GM21825 (cell line): Measurements from ENCODE around the gene DHRS3.

Experiments
- ATAC-seq: cut with Tn5 transposase; IDR thresholded peaks from one replicate; pipeline ENCODE4 v1.9.1; 2021; ENCODE audit warnings: mild to moderate bottlenecking, moderate library complexity; ENCODE audit not compliant: unreplicated experiment

Gene DHRS3

DNA sequence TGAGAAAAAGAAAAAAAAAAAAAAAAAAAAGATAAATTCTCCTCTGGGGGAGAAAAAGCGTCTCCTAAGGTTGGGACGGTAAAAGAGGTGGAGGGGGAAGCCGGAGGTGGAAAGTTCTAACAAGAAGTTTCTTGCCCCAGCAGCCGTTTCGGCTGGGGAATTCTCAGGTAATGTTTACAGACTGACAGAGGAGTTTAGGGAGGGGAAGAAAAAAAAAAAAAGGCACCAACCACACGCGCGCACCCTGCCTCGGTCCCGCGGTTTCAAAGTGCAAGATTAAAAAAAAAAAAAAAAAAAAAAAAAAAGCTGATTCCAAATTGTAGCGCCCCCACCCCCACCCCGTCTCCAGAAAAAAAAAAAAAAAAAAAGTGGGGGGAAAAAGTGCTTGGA lies 504 bp downstream of the DHRS3 start:
- ATAC-seq: no peak

DNA sequence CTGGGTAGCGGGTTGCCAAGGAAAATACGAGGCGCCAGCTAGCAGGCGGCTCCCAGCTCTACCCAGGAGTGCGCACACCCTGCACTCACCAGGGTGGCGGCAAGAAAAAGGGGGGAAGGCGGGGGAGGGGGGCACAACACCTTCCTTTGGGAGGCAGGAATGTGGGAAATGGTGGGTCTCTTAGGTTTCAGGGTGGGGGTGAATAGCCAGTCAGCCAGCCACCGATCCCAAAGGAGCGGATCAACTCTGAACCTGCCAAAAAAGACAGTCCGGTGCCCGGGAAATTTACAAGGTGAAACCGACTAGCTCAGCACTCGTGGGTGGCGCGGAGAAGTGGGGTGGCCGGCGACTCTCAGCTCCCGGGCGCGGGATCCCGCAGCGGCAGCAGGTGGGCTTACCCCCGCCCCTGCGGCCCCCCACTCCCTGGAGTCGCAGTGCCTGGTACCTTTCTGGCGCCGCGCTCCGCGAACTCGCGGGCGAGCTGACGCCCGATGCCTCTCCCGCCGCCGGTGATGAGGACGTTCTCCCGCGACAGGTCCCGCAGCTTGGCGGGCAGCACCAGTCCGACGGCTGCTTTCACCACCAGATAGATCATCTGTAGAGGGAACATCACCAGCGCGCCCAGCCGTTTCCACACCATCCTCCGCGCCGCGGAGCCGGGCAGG lies 1.2 kb downstream of the DHRS3 start:
- no peak for ATAC-seq

DNA sequence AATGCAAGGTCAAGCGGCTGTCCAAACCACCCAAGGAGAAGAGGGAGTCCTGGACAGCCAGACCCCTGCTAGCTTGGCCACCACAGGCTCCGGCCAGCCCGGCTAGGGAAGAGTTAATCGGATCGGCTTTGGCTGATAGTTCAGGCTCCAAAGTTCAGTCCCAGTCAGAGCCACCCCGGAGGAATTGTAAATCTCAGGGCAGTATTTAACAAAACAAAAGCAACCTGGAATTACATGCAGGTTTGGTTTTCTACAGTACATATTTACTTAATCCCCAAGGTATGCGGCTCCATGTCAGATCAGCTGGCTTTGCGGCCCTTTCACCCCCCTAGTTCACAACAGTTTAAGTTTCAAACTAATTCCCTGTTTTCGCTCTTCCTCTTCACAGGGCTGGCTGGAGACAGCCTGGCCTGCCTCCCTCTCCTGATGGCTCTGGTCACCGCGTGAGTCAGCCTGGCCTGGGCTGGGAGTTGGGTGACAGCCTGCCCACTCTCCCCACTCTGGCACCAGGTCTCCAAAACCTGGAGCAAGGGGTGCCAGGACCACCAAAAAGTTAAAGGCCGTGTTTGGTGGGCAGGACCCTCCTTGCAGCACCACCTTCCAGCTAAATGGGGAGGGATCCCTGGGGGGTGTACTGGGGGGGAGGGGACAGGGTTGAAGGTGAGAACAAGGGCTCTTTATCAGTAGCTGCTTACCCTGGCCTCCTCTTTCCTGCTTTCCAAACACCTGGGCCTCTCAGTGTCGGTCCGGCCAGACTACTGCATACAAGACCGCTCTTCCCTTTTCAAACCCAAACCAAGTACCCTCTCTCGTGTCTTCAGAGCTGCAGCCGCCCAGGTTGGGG lies 1.9 kb downstream of the DHRS3 start:
- ATAC-seq: no peak

DNA sequence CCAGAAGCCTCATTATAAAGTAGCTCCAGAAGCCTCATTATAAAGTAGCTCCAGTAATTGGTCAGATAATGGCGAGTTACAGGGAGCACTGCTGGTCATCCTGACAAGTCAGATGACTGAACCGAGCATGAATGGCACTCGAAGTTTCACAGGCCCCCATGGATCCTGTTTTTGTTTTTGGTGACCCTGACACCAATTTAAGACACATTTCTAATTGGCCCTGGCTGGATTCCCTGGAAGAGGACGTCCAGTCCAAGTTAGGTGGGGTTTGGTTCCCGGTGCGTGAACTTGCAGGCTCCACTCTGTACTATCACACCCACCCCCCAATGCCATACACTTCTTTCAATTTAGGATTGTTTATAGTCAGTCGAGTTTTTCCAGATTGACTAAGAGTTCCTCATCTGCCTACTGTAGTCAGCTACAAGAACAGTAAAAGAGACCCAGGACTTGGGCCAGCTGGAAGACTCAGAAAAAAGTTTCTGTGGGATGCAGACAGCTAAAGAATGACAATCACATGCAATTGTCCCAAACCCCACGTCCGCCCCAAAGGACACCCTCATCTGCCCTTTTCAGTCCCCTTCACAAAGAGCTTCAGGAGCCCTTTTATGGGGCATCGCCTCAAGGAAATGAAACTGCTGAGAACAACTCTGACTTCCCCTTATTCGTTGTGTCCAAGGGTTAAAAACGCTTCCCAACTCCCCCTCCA lies 2.7 kb downstream of the DHRS3 start:
- ATAC-seq: no peak

DNA sequence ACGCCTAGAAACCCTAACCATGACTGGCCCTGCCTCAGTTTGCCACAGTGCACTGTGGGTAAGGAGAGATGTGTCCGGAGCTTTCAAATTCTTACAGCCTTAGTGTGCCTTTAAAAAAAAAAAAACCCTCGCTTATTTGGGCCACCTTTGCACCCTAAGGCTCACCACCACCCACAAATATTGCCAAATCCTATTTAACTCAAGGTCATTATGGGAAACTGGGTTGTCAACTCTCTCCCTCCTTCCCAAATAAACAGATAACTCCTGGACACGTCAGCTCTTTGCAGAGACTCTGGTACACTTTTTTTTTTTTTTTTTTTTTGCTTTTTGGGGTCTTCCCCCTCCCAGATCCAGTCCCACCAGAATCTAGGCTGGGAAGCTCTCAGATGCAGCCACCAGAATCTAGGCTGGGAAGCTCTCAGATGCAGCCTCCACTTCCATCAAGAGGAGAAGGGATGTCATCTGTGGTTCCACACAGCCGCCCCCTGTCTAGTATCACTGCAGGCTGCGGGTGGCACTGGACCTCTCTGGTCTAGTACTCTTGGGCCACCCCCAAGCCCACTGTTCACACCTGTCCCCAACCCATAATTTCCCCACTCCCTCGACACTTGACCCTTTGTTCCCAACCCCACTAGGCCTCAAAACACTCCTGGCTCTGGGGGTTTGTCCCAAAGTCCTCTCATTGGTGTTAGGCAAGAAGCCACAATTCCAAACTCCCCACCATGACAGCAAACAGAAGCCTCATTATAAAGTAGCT lies 3.4 kb downstream of the DHRS3 start:
- no peak for ATAC-seq

DNA sequence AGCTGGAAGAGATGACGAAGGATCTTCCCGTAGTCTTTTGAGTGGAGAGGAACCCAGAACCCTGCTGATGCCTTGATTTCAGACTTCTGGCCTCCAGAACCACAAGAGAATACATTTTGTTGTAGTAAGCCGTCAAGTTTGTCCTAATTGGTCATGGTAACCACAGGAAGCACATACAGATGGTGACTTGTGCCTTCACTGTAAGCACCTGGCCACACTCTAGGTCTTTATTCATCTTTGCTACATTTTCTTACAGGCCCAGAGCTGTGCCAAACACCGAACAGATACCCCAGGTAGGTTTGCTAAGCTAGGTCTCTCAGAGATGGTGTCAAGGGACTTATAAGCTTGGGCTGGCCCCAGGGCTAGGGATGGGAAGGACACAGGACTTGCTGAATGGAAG lies 4.8 kb downstream of the DHRS3 start:
- no peak for ATAC-seq

DNA sequence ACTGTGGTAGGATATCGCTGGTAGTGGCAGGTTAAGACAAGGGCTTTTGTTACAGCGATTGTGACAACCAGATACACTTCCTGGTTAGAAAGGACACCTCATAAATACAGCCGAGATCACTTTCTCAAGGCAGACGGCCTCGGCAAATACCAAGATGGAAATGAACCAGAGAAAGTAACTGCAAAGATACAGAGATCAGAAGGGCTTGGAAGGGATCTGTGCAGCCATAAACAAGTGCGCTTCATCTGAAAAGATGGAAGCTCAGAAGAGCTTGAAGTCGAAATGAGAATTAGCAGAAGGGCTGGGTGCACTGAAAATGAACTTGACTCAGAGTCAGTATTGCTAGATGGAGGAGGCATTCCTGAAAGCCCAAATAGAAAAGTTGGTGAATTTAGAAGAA lies 7.1 kb downstream of the DHRS3 start:
- no peak for ATAC-seq

DNA sequence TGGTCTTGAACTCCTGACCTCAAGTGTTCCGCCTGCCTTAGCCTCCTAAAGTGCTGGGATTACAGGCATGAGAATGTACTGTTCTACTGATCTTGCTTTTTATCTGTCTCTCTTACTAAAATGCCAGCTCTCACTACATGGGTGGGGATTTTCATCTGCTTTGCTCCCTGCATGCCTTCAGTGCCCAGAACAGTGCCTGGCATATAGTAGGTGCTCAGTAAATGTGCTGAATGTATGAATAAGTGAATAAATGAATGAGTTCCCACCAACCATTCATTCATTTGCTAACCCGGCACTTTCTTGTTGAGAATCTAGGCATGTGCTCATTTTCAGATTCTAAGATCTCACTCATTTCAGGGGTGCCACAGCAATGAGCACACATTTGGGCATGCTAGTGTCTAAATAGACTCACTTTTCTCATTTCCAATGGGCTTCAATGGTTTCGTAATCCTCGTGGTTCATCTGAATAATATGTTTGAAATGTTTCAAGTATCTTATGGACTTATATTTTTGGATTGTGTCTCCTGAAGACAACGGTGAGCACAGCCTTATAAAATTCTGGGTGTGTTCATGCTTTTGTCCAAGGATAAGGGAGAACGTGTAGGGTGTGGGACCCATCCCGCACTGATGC lies 7.6 kb downstream of the DHRS3 start:
- no peak for ATAC-seq

DNA sequence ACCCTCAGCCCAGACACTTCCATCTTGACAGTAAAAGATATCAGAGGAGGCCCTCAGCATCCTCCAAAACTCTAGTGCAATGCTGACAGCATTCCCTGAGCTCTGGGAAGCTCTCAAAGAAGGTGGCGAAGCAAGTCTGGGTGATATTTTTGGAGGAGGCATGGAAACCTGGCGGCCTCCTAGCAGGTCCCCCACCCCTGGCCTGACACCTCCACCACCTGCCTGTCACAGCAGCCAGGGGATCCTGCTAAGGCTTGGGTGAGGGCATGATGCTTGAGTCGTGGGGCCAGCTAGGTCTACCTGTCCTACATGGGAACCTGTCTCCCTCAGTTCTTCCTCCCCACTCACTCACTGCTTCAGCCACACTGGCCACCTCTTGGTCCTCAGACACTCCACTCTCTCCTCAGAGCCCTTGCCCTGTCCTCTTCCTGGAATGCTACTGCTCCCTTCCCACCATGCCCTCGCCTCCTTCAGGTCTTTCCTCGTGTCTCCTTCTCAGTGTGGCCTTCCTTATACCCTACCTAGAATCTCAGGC lies 8.5 kb downstream of the DHRS3 start:
- ATAC-seq: no peak

DNA sequence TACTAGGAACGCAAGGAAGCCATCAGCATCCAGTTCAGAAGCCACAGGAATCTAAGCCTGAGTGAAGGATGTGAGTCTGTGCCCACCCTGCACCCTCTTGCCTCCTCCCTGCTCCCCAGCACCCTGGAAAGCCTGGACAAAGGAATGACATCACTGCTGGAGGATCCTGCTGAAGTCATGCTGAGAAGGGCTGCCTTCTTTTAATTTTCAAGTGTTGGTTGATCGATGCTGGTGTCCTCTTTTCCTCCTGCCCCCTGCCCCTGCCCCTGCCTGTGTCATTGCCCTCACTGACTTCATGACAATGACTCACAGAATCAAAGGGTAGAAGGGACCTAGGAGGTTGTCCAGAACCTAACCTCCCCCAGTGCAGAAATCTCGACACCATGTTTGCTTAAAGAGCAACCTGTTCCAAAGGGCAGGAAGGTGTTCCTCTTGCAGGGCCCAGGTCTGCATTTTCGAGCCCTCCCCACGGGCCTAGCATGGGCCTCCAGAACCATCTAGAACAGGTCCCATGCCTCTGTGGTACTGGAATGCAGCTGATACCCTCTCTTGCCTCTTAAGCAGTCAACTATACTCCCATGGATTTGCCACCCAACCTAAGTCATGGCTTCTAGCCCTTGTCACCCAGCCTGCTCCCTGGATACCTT lies 9.6 kb downstream of the DHRS3 start:
- no peak for ATAC-seq

DNA sequence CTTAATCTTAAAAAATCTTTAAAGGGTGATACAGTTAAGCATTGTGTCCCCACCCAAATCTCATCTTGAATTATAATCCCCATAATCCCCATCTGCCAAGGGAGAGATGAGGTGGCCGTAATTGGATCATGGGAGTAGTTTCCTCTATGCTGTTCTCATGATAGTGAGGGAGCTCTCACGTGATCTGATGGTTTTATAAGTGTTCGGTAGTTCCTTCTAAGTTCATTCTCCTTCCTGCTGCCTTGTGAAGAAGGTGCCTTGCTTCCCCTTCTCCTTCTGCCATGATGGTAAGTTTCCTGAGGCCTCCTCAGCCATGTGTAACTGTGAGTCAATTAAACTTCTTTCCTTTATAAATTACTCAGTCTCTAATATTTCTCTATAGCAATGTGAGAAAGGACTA lies 10.7 kb downstream of the DHRS3 start:
- no peak for ATAC-seq

DNA sequence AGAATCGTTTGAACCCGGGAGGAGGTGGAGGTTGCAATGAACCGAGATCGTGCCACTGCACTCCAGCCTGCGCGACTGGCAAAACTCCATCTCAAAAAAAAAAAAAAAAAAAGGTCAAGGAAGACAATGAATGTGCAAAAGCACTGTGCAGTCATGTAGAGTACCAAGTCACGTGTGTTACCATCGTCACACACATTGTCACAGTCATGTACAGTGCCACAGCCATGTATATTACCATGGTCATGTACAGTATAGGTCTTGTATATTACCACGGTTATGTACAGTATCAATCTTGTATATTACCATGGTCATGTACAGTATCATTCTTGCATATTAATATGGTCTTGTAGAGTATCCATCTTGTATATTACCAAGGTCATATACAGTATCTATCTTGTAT lies 13.0 kb downstream of the DHRS3 start:
- ATAC-seq: no peak

DNA sequence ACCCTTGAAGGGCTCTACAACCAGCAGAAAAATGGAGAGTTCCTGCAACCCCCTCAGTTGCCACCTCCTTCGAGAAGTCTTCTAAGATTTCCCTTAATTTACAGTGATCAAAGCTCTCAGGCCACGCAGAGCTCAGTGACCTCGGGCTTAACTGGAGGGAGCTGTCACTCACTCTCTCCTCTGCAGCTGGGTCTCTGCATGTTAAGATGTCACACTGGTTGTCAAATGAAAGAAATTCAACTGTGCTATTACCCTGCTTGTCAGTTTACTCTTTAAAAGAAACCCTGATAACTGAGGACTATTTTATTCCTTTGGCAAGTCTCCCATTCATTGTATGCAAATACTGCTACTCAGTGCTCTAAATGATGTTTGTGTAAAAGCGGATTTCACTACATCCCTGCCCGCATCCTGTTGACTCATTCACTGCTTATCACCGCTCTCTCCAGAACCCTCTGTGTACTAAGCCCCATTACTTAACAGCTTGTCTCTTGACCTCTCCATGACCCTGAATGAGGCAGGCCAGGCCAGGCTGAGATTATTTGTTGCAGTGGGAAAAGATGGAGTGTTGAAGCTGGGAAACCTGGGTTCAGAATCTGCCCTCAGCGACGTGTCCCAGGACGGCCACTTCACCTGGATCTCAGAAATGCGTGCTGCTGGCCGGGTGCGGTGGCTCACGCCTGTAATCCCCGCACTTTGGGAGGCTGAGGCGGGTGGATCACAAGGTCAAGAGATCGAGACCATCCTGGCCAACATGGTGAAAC lies 13.7 kb downstream of the DHRS3 start:
- ATAC-seq: no peak

DNA sequence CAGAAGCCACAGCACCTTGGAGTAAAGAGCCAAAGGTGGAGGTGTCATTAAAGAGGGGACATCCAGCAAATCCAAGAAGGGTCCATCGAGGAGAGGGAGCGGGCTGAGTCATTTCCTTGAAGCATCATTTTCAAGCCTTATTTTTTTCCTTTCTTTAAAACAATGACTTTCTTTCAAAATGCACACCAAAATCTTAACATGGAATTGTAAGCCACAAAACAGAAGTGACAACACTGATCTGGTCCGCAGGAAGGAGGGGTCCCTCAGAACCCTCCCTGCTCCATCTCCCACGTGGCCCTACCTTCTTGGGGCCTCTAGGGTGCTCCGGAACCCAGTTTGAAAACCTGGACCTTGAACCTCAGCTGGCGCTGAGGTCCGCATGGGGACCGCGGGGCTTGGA lies 14.8 kb downstream of the DHRS3 start:
- ATAC-seq: no peak

DNA sequence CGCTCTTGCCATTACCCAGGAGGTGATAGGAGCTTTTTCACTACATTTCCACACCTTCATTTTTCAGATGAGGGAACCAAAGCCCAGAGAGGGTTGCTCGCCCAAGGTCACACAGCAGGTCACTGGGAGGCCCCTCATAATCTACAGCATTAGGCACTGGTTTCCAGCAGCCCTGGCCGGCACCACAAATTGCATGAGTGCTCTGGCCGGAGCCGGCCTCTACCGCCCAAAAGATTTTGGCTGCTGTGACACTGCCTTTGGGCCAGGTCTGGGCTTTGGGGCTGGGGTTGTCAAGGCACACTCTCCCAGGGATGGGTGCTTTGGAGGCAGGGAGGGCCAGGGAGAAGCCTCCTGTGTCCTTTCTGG lies 15.4 kb downstream of the DHRS3 start:
- ATAC-seq: no peak

DNA sequence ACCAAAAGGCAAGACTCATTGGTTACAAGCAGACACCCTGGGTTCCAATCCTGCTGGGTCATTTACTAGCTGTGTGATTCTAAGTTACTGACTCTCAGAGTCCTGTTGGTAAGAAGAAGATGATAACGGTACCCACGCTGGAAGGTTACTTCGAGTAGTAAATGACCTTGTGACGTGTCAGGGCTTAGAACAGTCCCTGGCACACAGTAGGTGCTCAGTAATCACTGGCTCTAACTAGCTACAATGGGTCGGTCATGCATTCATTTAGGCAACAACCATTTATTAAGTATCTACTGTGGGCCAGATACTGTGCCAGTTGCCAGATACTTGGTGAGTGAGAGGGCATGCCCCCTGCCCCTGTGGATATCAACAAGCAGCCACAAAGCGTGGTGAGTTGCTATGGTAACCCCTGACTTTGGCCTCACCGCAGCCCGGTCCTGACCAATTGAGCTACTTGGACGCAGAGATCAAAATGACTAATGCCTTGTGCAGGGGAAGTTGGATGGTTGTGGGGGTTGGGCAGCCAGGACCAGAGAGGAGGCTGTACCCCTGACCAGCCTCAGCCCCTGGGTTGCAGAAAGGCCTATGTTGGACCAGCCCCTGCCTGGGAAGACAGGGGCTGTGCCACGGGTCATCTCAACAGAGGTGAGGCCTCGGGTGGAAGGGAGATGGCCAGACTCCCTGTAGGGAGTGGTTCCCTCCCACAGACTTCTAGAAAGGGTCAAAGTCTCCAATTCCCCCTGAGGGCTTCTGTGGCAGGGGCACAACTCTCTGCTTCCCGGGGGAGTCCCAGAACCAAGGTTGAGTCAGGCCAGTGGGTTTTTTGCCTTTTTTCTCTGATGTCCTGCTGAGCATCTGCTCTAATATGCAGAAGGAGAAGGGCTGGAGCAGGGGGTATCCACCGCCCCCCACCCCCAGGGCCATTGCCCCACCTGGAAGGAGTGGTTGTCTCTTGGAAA lies 16.0 kb downstream of the DHRS3 start:
- ATAC-seq: no peak

DNA sequence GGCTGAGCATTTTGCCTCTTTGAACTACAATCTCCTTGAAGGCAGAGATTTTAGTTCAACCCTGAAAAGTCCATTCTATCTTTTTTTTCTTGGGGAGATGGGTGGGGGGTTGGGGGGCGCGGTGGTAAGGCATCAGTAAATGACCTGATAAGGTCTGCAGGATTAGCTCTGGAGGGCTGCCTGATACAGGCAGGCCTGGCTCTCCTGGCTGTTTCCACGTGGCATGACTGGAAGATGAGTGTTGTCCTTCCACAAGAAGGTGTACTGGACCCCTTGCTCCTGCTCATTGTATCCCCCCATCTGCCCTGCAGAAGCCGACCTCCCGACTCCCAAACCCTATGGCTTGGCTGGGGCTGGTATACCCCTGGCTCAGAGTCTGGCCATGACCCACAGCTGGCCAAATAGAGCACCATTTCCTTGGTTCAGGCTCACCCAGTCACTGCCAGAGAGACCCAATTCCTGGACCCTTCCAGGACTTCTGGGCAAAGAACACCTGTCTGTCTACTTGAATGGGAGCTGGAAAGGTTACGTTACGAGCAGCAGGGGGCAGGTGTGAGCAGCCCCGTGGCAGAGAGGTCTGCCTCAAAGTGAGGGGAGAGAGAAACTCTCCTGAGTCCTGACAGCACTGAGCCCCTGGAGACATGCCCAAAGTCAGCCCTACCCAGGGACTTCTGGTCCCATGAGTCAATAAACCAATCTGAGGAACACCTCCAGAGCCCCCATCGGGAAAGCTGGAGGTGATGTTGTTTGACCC lies 17.0 kb downstream of the DHRS3 start:
- ATAC-seq: no peak

DNA sequence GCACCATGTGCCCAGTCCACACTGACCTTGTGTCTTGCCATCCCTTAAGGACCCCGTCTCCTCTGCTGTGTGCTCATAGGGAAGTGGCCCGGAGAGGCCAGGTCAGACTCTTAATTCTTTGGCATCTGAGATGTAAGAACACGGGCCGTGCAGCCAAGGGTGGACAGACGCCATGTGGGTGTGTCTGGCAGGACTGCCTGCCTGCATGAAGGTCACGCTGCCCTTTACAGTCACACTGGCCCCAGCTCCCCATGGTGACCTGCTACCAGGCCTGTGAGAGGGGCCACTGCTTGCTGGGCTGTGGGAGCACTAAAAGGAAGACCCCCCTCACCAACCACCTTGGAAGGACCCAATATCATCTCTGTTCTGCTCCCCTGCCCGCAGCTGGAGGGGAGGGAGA lies 17.7 kb downstream of the DHRS3 start:
- ATAC-seq: no peak
